Hepatocyte (in vitro differentiated cells): ENCODE measurements around the gene C19orf85.

ENCODE experiments used
- EZH2 ChIP-seq: fragments of 200-600 bp; sonication (generic); IDR thresholded peaks from 2 replicates; pipeline ENCODE4 v1.6.1; 2016; ENCODE audit warnings: antibody characterized with exemption, mild to moderate bottlenecking, borderline replicate concordance
- TF ChIP-seq, protein P1 (sequence below): fragments of 200-600 bp; sonication (generic); IDR thresholded peaks from 2 replicates; pipeline ENCODE4 v1.5.1; 2016; ENCODE audit warnings: antibody characterized with exemption, mild to moderate bottlenecking; ENCODE audit not compliant: poor library complexity

- TF ChIP-seq, protein P1, sequence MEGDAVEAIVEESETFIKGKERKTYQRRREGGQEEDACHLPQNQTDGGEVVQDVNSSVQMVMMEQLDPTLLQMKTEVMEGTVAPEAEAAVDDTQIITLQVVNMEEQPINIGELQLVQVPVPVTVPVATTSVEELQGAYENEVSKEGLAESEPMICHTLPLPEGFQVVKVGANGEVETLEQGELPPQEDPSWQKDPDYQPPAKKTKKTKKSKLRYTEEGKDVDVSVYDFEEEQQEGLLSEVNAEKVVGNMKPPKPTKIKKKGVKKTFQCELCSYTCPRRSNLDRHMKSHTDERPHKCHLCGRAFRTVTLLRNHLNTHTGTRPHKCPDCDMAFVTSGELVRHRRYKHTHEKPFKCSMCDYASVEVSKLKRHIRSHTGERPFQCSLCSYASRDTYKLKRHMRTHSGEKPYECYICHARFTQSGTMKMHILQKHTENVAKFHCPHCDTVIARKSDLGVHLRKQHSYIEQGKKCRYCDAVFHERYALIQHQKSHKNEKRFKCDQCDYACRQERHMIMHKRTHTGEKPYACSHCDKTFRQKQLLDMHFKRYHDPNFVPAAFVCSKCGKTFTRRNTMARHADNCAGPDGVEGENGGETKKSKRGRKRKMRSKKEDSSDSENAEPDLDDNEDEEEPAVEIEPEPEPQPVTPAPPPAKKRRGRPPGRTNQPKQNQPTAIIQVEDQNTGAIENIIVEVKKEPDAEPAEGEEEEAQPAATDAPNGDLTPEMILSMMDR, result no peak
- no peak for TF ChIP-seq EZH2
These were observed 15.1 kb upstream of the C19orf85 start for GRCh38 chr19:55479451-55480230.
